Measurements from ENCODE around the gene ST3GAL3. TPM values are rescaled to one million over a fixed set of nuclear protein-coding genes. Genes with fewer than 3 reads are reported as not detected.

Gene ST3GAL3
- total RNA-seq, 4 donors from 2014 or later = 4.4 to 19.0 (median 6.1) TPM

- Histone ChIP-seq H3K4me3 (no peak overlapping the region), H3K4me1 (no peaks in the 10 kb centered on the region), H3K27me3 (no peaks in the 10 kb centered on the region), H3K27ac (no peak overlapping the region), H3K36me3 (no peaks in the 10 kb centered on the region), H3K9me3 (no peaks in the 10 kb centered on the region)
- DNase-seq = no peak
- TF ChIP-seq CTCF (IDR thresholded peaks at IDR 0.05) (no peak), POLR2A (IDR thresholded peaks at IDR 0.05) (no peak)
These were observed 197.6 kb downstream of the ST3GAL3 start for GRCh38 chr1:43904660-43905551.

- Histone ChIP-seq H3K9me3 (no peaks in the 10 kb centered on the region), H3K27me3 (no peaks in the 10 kb centered on the region), H3K4me3 (no peak overlapping the region), H3K36me3 (no peaks in the 10 kb centered on the region), H3K27ac (no peak overlapping the region), H3K4me1 (peaks cover 0 to 9% (median 0%) of the 10 kb centered on the region in 4 donors)
- DNase-seq = no peak
- TF ChIP-seq POLR2A (IDR thresholded peaks at IDR 0.05) (no peak), CTCF (IDR thresholded peaks at IDR 0.05) (no peak)
These were observed 200.9 kb downstream of the ST3GAL3 start for GRCh38 chr1:43908226-43908625.

GRCh38 chr1:43908858-43909257 lies 201.5 kb downstream of the ST3GAL3 start:
- Histone ChIP-seq H3K27ac (no peak overlapping the region), H3K9me3 (no peaks in the 10 kb centered on the region), H3K36me3 (no peaks in the 10 kb centered on the region), H3K4me3 (no peak overlapping the region), H3K27me3 (no peaks in the 10 kb centered on the region), H3K4me1 (peaks cover 0 to 9% (median 0%) of the 10 kb centered on the region in 4 donors)
- no peak for DNase-seq
- TF ChIP-seq POLR2A (IDR thresholded peaks at IDR 0.05) (no peak), CTCF (IDR thresholded peaks at IDR 0.05) (no peak)

- no peaks in the 10 kb centered on the region for H3K36me3 ChIP-seq
- H3K27me3 ChIP-seq = no peaks in the 10 kb centered on the region
- no peak for DNase-seq
- TF ChIP-seq POLR2A (IDR thresholded peaks at IDR 0.05) = no peak
- peak in 2 of 6 experiments; percentile 25 to 35 for TF ChIP-seq CTCF (IDR thresholded peaks at IDR 0.05)
- no peak overlapping the region for H3K27ac ChIP-seq
- peaks cover 0 to 9% (median 0%) of the 10 kb centered on the region in 4 donors for H3K4me1 ChIP-seq
- no peak overlapping the region for H3K4me3 ChIP-seq
- H3K9me3 ChIP-seq = no peaks in the 10 kb centered on the region
These were observed 203.0 kb downstream of the ST3GAL3 start for GRCh38 chr1:43910343-43910742.

GRCh38 chr1:43912607-43913006 lies 205.3 kb downstream of the ST3GAL3 start:
- Histone ChIP-seq H3K36me3 (no peaks in the 10 kb centered on the region), H3K27ac (no peak overlapping the region), H3K4me1 (peaks cover 0 to 9% (median 0%) of the 10 kb centered on the region in 4 donors), H3K27me3 (no peaks in the 10 kb centered on the region), H3K9me3 (no peaks in the 10 kb centered on the region), H3K4me3 (no peak overlapping the region)
- TF ChIP-seq POLR2A (IDR thresholded peaks at IDR 0.05) (no peak), CTCF (IDR thresholded peaks at IDR 0.05) (no peak)
- DNase-seq = no peak

Data from Peyer's patch (tissue), 4 donors.